Natural killer cell (primary cell): Measurements from ENCODE around the gene RETREG1. TPM values are rescaled to one million over a fixed set of nuclear protein-coding genes. Genes with fewer than 3 reads are reported as not detected.

Experiments
- ATAC-seq, 3 donors: fragments of 150-1000 bp in 2 of 3; fragments of 200-7000 bp in 1 of 3; cut with Tn5 transposase; 1 replicate in 1 of 3; 2 replicates in 2 of 3; pipeline ENCODE4 v1.10.0; 2021; ENCODE audit warnings: mild to moderate bottlenecking in 2 of 3, moderate library complexity in 2 of 3
- DNase-seq, 2 donors: peaks; one replicate each; pipeline versions ENCODE4 v3.0.0 to v3.0.0-alpha.2; 2013 to 2021; ENCODE audit warnings: mixed read lengths in 1 of 2
- H3K27ac ChIP-seq: one replicate; pipeline ENCODE4 v1.5.1; 2013; ENCODE audit warnings: mild to moderate bottlenecking, low read length
- H3K27me3 ChIP-seq: one replicate; pipeline ENCODE4 v1.6.1; 2013; ENCODE audit warnings: low read length; ENCODE audit not compliant: control insufficient read depth, insufficient read depth
- H3K36me3 ChIP-seq: one replicate; pipeline ENCODE4 v1.6.1; 2013; ENCODE audit warnings: low read length; ENCODE audit not compliant: control insufficient read depth, insufficient read depth
- H3K4me1 ChIP-seq: one replicate; pipeline ENCODE4 v1.6.1; 2013; ENCODE audit warnings: low read length; ENCODE audit not compliant: control insufficient read depth, insufficient read depth
- H3K4me3 ChIP-seq: one replicate; pipeline ENCODE4 v1.5.1; 2013; ENCODE audit warnings: low read length
- H3K9me3 ChIP-seq: one replicate; pipeline ENCODE4 v1.6.1; 2013; ENCODE audit warnings: low read length; ENCODE audit not compliant: control insufficient read depth, insufficient read depth
- H3K27ac Mint-ChIP-seq, 2 donors: one replicate each; pipeline ENCODE4 v1.8.0; 2022; ENCODE audit warnings: mild to moderate bottlenecking in 2 of 2, mixed read lengths in 2 of 2, moderate library complexity in 1 of 2
- H3K27me3 Mint-ChIP-seq, 2 donors: one replicate each; pipeline ENCODE4 v1.8.0; 2022; ENCODE audit warnings: low read depth in 2 of 2, mixed read lengths in 2 of 2
- H3K36me3 Mint-ChIP-seq: one replicate; pipeline ENCODE4 v1.8.0; 2022; ENCODE audit warnings: mixed read lengths
- H3K4me1 Mint-ChIP-seq, 2 donors: one replicate each; pipeline ENCODE4 v1.8.0; 2022; ENCODE audit warnings: mixed read lengths in 2 of 2
- H3K4me3 Mint-ChIP-seq: one replicate; pipeline ENCODE4 v1.8.0; 2022; ENCODE audit warnings: mild to moderate bottlenecking, moderate library complexity, mixed read lengths
- H3K9me3 Mint-ChIP-seq, 2 donors: one replicate each; pipeline ENCODE4 v1.8.0; 2022; ENCODE audit warnings: mixed read lengths in 2 of 2
- CTCF ChIP-seq: fragments of 200-600 bp; IDR thresholded peaks from one replicate; pipeline ENCODE4 v1.8.0; 2022; ENCODE audit warnings: antibody characterized with exemption
- WGBS: methylation state at CpG from one replicate; pipeline ENCODE4 v1.1.7; 2013; ENCODE audit warnings: missing lambda C conversion rate; ENCODE audit not compliant: insufficient coverage; 5-methylcytosine and 5-hydroxymethylcytosine counted together
- intact Hi-C: fragments of 100-400 bp; cut with micrococcal nuclease; formaldehyde crosslinking; loops from one replicate; pipeline ENCODE4 v1.14.2; 2022
- total RNA-seq, 4 donors: library from RNA; stranded (reverse); fragments of 120-200 nt in 1 of 4; gene quantifications; one replicate each; pipeline versions ENCODE4 v1.2.3 to v1.2.4, GENCODE V29; 2013 to 2022

RETREG1 gene
- total RNA-seq, 3 donors from 2014 or later (not counting 1 experiment from before 2014, with no cell fraction given): 2.1 to 4.5 (median 3.3) TPM

- Mint-ChIP-seq H3K9me3 (peaks cover 0 to 3% of the 10 kb centered on the region in 2 donors), H3K36me3 (no peaks in the 10 kb centered on the region), H3K4me1 (peaks cover 0 to 10% of the 10 kb centered on the region in 2 donors), H3K27ac (no peak overlapping the region), H3K4me3 (no peak overlapping the region), H3K27me3 (no peaks in the 10 kb centered on the region)
- H3K4me3 ChIP-seq: no peak overlapping the region
- intact Hi-C loops: no loop called here
- no peak for TF ChIP-seq CTCF
- DNase-seq (no peak), ATAC-seq (no peak)
- 98% methylated on average over 4 of the region's 6 CpGs for WGBS
- H3K27me3 ChIP-seq: no peaks in the 10 kb centered on the region
- no peaks in the 10 kb centered on the region for H3K36me3 ChIP-seq
- no peaks in the 10 kb centered on the region for H3K9me3 ChIP-seq
- H3K4me1 ChIP-seq: no peaks in the 10 kb centered on the region
- H3K27ac ChIP-seq: no peak overlapping the region
Measured at GRCh38 chr5:16603701-16604100, 13.1 kb downstream of the RETREG1 start.

GRCh38 chr5:16603295-16603694 lies 13.5 kb downstream of the RETREG1 start:
- intact Hi-C loops: no loop called here
- Mint-ChIP-seq H3K4me1 (peaks cover 0 to 10% of the 10 kb centered on the region in 2 donors), H3K27ac (no peak overlapping the region), H3K27me3 (no peaks in the 10 kb centered on the region), H3K36me3 (no peaks in the 10 kb centered on the region), H3K9me3 (peaks cover 0 to 2% of the 10 kb centered on the region in 2 donors), H3K4me3 (no peak overlapping the region)
- Histone ChIP-seq H3K4me3 (no peak overlapping the region), H3K4me1 (no peaks in the 10 kb centered on the region), H3K9me3 (no peaks in the 10 kb centered on the region), H3K36me3 (no peaks in the 10 kb centered on the region), H3K27me3 (no peaks in the 10 kb centered on the region), H3K27ac (no peak overlapping the region)
- DNase-seq (no peak), ATAC-seq (no peak)
- TF ChIP-seq CTCF: no peak
- WGBS: 75% methylated on average over 5 of the region's 5 CpGs

DNA sequence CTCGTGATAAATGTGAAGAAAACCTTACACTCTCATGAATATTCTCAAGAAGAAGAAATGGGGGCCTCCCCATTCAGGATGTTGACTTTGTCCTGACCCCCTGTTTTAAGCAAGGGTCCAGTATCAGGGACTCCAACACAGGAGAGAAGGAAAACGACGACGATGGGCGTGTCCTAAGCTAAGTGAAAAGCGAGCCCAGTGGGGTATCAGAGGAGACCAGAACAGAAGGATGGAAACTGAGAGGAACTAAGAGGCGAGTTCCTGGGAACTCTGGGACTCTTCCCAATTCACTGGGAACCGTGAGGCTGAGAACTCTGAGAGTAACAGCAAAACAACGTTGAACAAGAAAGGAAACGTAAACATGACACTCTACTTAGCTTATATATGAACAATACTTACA lies 14.6 kb downstream of the RETREG1 start:
- H3K36me3 ChIP-seq: no peaks in the 10 kb centered on the region
- no peaks in the 10 kb centered on the region for H3K27me3 ChIP-seq
- no peaks in the 10 kb centered on the region for H3K9me3 Mint-ChIP-seq
- ATAC-seq: no peak
- 89% methylated on average over 8 of the region's 10 CpGs for WGBS
- no peak for DNase-seq
- peaks cover 0 to 17% of the 10 kb centered on the region in 2 donors for H3K4me1 Mint-ChIP-seq
- no peak overlapping the region for H3K4me3 Mint-ChIP-seq
- no peaks in the 10 kb centered on the region for H3K9me3 ChIP-seq
- no peaks in the 10 kb centered on the region for H3K27me3 Mint-ChIP-seq
- no peak overlapping the region for H3K4me3 ChIP-seq
- H3K27ac Mint-ChIP-seq: no peak overlapping the region
- no peaks in the 10 kb centered on the region for H3K36me3 Mint-ChIP-seq
- H3K4me1 ChIP-seq: no peaks in the 10 kb centered on the region
- intact Hi-C loops: no loop called here
- no peak overlapping the region for H3K27ac ChIP-seq
- TF ChIP-seq CTCF: no peak

GRCh38 chr5:16600946-16601345 lies 15.9 kb downstream of the RETREG1 start:
- Mint-ChIP-seq H3K27me3 (no peaks in the 10 kb centered on the region), H3K4me3 (no peak overlapping the region), H3K27ac (no peak overlapping the region), H3K4me1 (peaks cover 0 to 17% of the 10 kb centered on the region in 2 donors), H3K9me3 (no peaks in the 10 kb centered on the region), H3K36me3 (no peaks in the 10 kb centered on the region)
- 84% methylated on average over 5 of the region's 5 CpGs for WGBS
- ATAC-seq (no peak), DNase-seq (no peak)
- Histone ChIP-seq H3K4me3 (no peak overlapping the region), H3K9me3 (no peaks in the 10 kb centered on the region), H3K36me3 (no peaks in the 10 kb centered on the region), H3K27me3 (no peaks in the 10 kb centered on the region), H3K27ac (no peak overlapping the region), H3K4me1 (no peaks in the 10 kb centered on the region)
- intact Hi-C loops: no loop called here
- TF ChIP-seq CTCF: no peak
